ENCODE measurements around the gene SULF2. TPM values are rescaled to one million over a fixed set of nuclear protein-coding genes. Genes with fewer than 3 reads are reported as not detected.

Gene SULF2
- total RNA-seq, 1 experiment from 2014 or later, result 13.0 TPM

DNA sequence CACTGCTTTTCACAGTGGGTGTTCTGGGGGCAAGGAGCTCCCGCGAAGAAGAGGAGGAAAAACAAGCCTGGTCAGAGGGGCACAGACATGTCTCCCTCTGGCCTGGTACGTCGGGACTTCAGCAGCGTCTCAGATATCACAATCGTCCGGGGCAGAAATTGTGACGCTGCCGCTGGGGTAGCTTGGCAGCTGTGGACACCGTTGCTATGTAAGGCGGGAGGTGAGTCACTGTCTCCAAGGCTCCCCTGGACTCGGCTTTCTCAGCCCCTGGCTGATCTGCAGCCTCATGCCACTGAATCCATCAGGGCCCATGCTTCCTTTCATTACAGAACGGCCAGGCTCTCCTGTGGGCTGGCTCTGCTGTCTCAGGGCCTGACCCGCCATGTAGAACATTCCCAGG lies 98.7 kb downstream of the SULF2 start (continued):
- TF ChIP-seq EZH2 (IDR thresholded peaks at IDR 0.05), result no peak
- no peak for TF ChIP-seq POLR2AphosphoS5 (IDR thresholded peaks at IDR 0.05; ENCODE audit: low read depth, low read length)
- no peak for TF ChIP-seq JUND (IDR thresholded peaks at IDR 0.05)
- TF ChIP-seq SRF (IDR thresholded peaks at IDR 0.05; ENCODE audit: low read depth), result no peak
- no peak for TF ChIP-seq SP1 (IDR thresholded peaks at IDR 0.05; ENCODE audit: low read depth)
- TF ChIP-seq TCF7L2 (IDR thresholded peaks at IDR 0.05; ENCODE audit: borderline replicate concordance, extremely low read depth, insufficient read depth, insufficient read length), result no peak
- TF ChIP-seq POLR2A (IDR thresholded peaks at IDR 0.05; ENCODE audit: borderline replicate concordance, extremely low read depth, insufficient read depth, insufficient read length), result no peak
- no peak for TF ChIP-seq SIN3A (IDR thresholded peaks at IDR 0.05; ENCODE audit: low read depth)
- no peak for TF ChIP-seq CBX3 (IDR thresholded peaks at IDR 0.05; ENCODE audit: low read depth)
- no peak for TF ChIP-seq ELF1 (IDR thresholded peaks at IDR 0.05; ENCODE audit: borderline replicate concordance, low read depth)

- no peaks in the 10 kb centered on the region for H3K9me2 ChIP-seq (ENCODE audit: insufficient read depth)
- H3K79me2 ChIP-seq (ENCODE audit: insufficient read depth, low read length), result no peaks in the 10 kb centered on the region
- no peaks in the 10 kb centered on the region for H4K20me1 ChIP-seq (ENCODE audit: insufficient read depth)
- ChIA-PET POLR2A (no interaction called here), CTCF (no interaction called here), RAD21 (ENCODE audit: low non-redundant PET in 1 of 2, low total read pairs in 2 of 2, uncharacterized antibody in 2 of 2, unreplicated experiment in 2 of 2) (no interaction called here)
- no peaks in the 10 kb centered on the region for H3K9me3 ChIP-seq (ENCODE audit: control insufficient read depth in 1 of 2, insufficient read depth in 1 of 2, low read depth in 1 of 2, low read length in 2 of 2)
- BruUV-seq (replicated peaks), result no TSS peak
- no peak for DNase-seq (ENCODE audit: low read depth, low spot score)
- H3K36me3 ChIP-seq (ENCODE audit: control insufficient read depth in 1 of 2, insufficient read depth in 2 of 2, low read length in 2 of 2), result no peaks in the 10 kb centered on the region
- no peak overlapping the region for H3K4me2 ChIP-seq (ENCODE audit: low read length)
- H2AFZ ChIP-seq (ENCODE audit: low read depth, low read length, poor library complexity, severe bottlenecking), result no peak overlapping the region
- no peak for ATAC-seq
- intact Hi-C loops (cut with micrococcal nuclease), result no loop called here
- peaks cover 0 to 8% of the 10 kb centered on the region in 2 experiments; a peak in 1 of 4 replicates for H3K4me1 ChIP-seq (ENCODE audit: control insufficient read depth in 1 of 2, insufficient read depth in 2 of 2, low read length in 2 of 2)
- H3K27me3 ChIP-seq (ENCODE audit: insufficient read depth, low read length), result no peaks in the 10 kb centered on the region
- H3K27ac ChIP-seq (ENCODE audit: low read depth, low read length), result no peak overlapping the region
- H3K4me3 ChIP-seq (replicated peaks in 1 of 2; ENCODE audit: low read depth in 1 of 2, low read length in 2 of 2), result no peak overlapping the region
- no peak overlapping the region for H3K9ac ChIP-seq (ENCODE audit: low read length)
- TF ChIP-seq JUND (IDR thresholded peaks at IDR 0.05) (no peak), TCF7L2 (IDR thresholded peaks at IDR 0.05; ENCODE audit: borderline replicate concordance, extremely low read depth, insufficient read depth, insufficient read length) (no peak), FOSL1 (IDR thresholded peaks at IDR 0.05; ENCODE audit: low read depth) (no peak), ELF1 (IDR thresholded peaks at IDR 0.05; ENCODE audit: borderline replicate concordance, low read depth) (no peak), ZNF274 (IDR thresholded peaks at IDR 0.05; ENCODE audit: low read depth, low read length) (no peak), POLR2A (IDR thresholded peaks at IDR 0.05; ENCODE audit: borderline replicate concordance, extremely low read depth, insufficient read depth, insufficient read length) (no peak), EGR1 (IDR thresholded peaks at IDR 0.05; ENCODE audit: low read depth) (no peak), SRF (IDR thresholded peaks at IDR 0.05; ENCODE audit: low read depth) (no peak), MAX (IDR thresholded peaks at IDR 0.05) (no peak), RAD21 (IDR thresholded peaks at IDR 0.05; ENCODE audit: low read depth) (no peak), YY1 (IDR thresholded peaks at IDR 0.05; ENCODE audit: extremely low read depth, insufficient replicate concordance, low read depth, low read length) (no peak), REST (IDR thresholded peaks at IDR 0.05; ENCODE audit: low read depth) (no peak), EZH2 (IDR thresholded peaks at IDR 0.05) (no peak), SP1 (IDR thresholded peaks at IDR 0.05; ENCODE audit: low read depth) (no peak), POLR2AphosphoS5 (IDR thresholded peaks at IDR 0.05; ENCODE audit: low read depth, low read length) (no peak)
- TF ChIP-seq, protein P1, sequence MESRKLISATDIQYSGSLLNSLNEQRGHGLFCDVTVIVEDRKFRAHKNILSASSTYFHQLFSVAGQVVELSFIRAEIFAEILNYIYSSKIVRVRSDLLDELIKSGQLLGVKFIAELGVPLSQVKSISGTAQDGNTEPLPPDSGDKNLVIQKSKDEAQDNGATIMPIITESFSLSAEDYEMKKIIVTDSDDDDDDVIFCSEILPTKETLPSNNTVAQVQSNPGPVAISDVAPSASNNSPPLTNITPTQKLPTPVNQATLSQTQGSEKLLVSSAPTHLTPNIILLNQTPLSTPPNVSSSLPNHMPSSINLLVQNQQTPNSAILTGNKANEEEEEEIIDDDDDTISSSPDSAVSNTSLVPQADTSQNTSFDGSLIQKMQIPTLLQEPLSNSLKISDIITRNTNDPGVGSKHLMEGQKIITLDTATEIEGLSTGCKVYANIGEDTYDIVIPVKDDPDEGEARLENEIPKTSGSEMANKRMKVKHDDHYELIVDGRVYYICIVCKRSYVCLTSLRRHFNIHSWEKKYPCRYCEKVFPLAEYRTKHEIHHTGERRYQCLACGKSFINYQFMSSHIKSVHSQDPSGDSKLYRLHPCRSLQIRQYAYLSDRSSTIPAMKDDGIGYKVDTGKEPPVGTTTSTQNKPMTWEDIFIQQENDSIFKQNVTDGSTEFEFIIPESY (IDR thresholded peaks at IDR 0.05; ENCODE audit: extremely low read depth, insufficient replicate concordance, low read length), result no peak
- TF ChIP-seq, protein P2, sequence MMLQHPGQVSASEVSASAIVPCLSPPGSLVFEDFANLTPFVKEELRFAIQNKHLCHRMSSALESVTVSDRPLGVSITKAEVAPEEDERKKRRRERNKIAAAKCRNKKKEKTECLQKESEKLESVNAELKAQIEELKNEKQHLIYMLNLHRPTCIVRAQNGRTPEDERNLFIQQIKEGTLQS (IDR thresholded peaks at IDR 0.05), result no peak
Observed at GRCh38 chr20:47684306-47685080, 100.8 kb downstream of the SULF2 start.
